Bronchial epithelial cell (primary cell): ENCODE results near the gene TCAIM. TPM values are rescaled to one million over a fixed set of nuclear protein-coding genes. Genes with fewer than 3 reads are reported as not detected.

Source experiments
- DNase-seq: peaks from one replicate; pipeline ENCODE4 v3.0.0-alpha.2; 2010; ENCODE audit warnings: low read depth
- FAIRE-seq: peaks from 2 replicates; lab custom pipeline; 2011; peaks lifted over from hg19 to GRCh38; lab: Jason Lieb, UNC
- H3K27me3 ChIP-seq: 2 replicates; pipeline ENCODE4 v1.5.1; 2011; ENCODE audit warnings: low read length; ENCODE audit not compliant: control insufficient read depth, insufficient read depth
- H3K36me3 ChIP-seq: 2 replicates; pipeline ENCODE4 v1.5.1; 2011; ENCODE audit warnings: low read length; ENCODE audit not compliant: control insufficient read depth, insufficient read depth
- H3K4me3 ChIP-seq: 2 replicates; pipeline ENCODE4 v1.5.1; 2011; ENCODE audit warnings: mild to moderate bottlenecking, low read depth, low read length, control low read depth
- total RNA-seq: library from RNA; depleted of rRNA; stranded (reverse); fragments of >200 nt; gene quantifications from 2 replicates; pipeline ENCODE4 v1.2.1, GENCODE V29; 2014
- TF ChIP-seq, protein P1 (sequence below): IDR thresholded peaks from 2 replicates; pipeline ENCODE4 v1.5.1; 2011; ENCODE audit warnings: mild to moderate bottlenecking, moderate library complexity, low read length, control low read depth, inconsistent platforms; ENCODE audit not compliant: insufficient read depth, severe bottlenecking

TCAIM gene
- total RNA-seq, 1 donor from 2014 or later, result 32.9 TPM

DNA sequence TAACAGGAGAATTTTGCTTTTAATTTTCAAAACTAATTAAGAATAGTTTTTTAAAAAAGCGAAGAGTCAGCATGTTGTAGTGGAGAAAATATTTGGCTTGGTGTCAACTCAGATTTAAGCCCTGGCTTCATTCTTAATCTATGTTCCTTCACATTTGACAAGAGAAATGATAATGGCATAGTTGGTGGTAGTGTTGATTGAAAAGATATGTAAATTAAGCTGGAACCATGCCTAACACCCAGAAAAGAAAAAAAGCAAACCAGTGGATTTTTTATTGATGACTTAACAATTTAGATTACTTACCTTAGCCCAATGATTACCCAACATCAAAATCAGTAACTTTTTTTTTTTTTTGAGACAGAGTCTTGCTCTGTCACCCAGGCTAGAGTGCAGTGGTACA is 27.4 kb downstream of the TCAIM start:
- FAIRE-seq (no peak), DNase-seq (no peak)
- no peaks in the 10 kb centered on the region for H3K36me3 ChIP-seq
- H3K4me3 ChIP-seq, result no peak overlapping the region
- TF ChIP-seq, protein P1, sequence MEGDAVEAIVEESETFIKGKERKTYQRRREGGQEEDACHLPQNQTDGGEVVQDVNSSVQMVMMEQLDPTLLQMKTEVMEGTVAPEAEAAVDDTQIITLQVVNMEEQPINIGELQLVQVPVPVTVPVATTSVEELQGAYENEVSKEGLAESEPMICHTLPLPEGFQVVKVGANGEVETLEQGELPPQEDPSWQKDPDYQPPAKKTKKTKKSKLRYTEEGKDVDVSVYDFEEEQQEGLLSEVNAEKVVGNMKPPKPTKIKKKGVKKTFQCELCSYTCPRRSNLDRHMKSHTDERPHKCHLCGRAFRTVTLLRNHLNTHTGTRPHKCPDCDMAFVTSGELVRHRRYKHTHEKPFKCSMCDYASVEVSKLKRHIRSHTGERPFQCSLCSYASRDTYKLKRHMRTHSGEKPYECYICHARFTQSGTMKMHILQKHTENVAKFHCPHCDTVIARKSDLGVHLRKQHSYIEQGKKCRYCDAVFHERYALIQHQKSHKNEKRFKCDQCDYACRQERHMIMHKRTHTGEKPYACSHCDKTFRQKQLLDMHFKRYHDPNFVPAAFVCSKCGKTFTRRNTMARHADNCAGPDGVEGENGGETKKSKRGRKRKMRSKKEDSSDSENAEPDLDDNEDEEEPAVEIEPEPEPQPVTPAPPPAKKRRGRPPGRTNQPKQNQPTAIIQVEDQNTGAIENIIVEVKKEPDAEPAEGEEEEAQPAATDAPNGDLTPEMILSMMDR, result no peak
- H3K27me3 ChIP-seq, result no peaks in the 10 kb centered on the region

DNA sequence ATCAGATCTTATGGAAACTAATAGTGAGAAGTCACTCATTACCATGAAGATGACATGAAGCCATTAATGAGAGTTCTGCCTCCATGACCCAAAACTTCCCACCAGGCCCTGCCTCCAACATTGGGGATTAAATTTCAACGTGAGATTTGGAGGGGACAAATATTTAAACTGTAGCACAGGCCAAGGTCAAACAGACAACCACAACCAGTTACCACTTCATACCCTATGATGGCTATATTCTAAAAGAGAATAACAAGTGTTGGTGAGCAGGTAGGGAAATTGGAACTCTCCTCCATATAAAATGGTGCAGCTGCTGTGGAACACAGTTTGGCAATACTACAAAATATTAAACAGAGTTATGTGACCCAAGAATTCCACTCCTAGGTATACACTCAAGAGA is 36.9 kb downstream of the TCAIM start:
- Histone ChIP-seq H3K4me3 (no peak overlapping the region), H3K36me3 (no peaks in the 10 kb centered on the region), H3K27me3 (no peaks in the 10 kb centered on the region)
- TF ChIP-seq, protein P1, result no peak
- DNase-seq, result no peak
- no peak for FAIRE-seq

DNA sequence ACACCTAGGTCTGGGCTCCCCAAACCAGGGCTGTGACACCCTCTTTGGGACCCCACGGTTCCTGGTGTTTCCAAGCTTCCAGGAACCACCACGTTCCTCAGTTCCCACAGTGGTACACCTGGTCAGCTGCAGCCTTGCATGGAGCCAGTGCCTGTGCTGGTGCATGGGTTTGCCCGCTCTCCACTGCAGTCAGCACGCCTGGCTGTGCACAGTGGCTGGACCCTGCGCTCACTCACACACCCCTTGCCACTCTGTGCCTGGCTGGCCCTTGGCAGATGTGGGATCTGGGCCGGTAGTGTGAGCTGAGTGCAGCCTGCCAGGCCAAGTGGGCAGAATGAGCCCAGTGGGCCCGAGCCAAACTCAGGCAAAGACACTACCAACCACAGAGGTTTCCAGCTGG is 48.8 kb downstream of the TCAIM start:
- H3K4me3 ChIP-seq, result no peak overlapping the region
- DNase-seq, result no peak
- FAIRE-seq, result no peak
- no peaks in the 10 kb centered on the region for H3K27me3 ChIP-seq
- H3K36me3 ChIP-seq, result no peaks in the 10 kb centered on the region
- TF ChIP-seq, protein P1, result no peak

DNA sequence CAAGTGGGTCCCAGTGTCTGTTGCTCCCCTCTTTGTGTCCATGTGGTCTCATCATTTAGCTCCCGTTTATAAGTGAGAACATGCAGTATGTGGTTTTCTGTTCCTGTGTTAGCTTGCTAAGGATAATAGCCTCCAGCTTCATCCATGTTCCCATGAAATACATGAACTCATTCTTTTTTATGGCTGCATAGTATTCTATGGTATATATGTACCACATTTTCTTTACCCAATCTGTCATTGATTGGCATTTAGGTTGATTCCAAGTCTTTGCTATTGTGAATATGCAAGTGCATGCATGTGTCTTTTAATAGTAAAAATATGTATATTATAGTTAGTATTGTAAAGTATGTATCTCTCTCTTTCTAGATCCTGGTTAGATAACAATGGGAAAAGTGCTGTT is 53.9 kb downstream of the TCAIM start:
- no peak overlapping the region for H3K4me3 ChIP-seq
- H3K36me3 ChIP-seq, result no peaks in the 10 kb centered on the region
- FAIRE-seq (no peak), DNase-seq (no peak)
- TF ChIP-seq, protein P1, result no peak
- no peaks in the 10 kb centered on the region for H3K27me3 ChIP-seq

DNA sequence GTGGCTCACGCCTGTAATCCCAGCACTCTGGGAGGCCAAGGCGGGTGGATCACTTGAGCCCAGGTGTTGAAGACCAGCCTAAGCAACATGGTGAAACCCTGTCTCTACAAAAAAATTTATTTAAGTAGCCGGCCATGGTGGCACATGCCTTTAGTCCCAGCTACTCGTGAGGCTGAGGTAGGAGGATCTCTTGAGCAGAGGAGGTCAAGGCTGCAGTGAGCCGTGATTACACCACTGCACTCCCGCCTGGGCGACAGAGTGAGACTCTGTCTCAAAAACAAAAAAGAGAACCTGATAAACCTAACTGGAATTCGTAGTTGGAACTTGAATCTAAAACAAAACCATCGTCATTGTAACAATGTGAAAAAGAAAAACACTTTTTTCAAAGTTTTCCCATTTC is 57.1 kb downstream of the TCAIM start:
- H3K4me3 ChIP-seq, result no peak overlapping the region
- H3K36me3 ChIP-seq, result peaks cover under 1% of the 10 kb centered on the region
- TF ChIP-seq, protein P1, result no peak
- DNase-seq (no peak), FAIRE-seq (no peak)
- H3K27me3 ChIP-seq, result no peaks in the 10 kb centered on the region
